H1 (cell line): ENCODE results near the gene PLCB2. TPM values are rescaled to one million over a fixed set of nuclear protein-coding genes. Genes with fewer than 3 reads are reported as not detected.

Experiments
- CHD7 ChIP-seq: fragments of 300-600 bp; sonication (generic); IDR thresholded peaks from 2 replicates; pipeline ENCODE4 v1.7.1; 2012; ENCODE audit warnings: low read length, moderate library complexity, mild to moderate bottlenecking, inconsistent platforms; ENCODE audit not compliant: insufficient replicate concordance
- KDM4A ChIP-seq: IDR thresholded peaks from one replicate; pipeline ENCODE4 v1.7.1; 2012; ENCODE audit warnings: low read depth, mild to moderate bottlenecking, moderate library complexity, low read length, inconsistent platforms; ENCODE audit not compliant: severe bottlenecking
- RNF2 ChIP-seq: fragments of 200-900, 300-1000 bp; sonication (generic); IDR thresholded peaks from 2 replicates; pipeline ENCODE4 v1.7.1; 2016; ENCODE audit warnings: borderline replicate concordance, low read depth, mild to moderate bottlenecking, antibody characterized with exemption, low read length; ENCODE audit not compliant: poor library complexity, severe bottlenecking; ENCODE audit errors: missing control alignments
- SIX5 ChIP-seq: IDR thresholded peaks from 2 replicates; pipeline ENCODE4 v1.6.1; 2011; ENCODE audit warnings: mild to moderate bottlenecking, low read depth, low read length
- SUZ12 ChIP-seq: fragments of 200-600 bp; sonication (generic); IDR thresholded peaks from 2 replicates; pipeline ENCODE4 v1.6.1; 2012; ENCODE audit warnings: mild to moderate bottlenecking, inconsistent platforms, low read length, moderate library complexity, mixed read lengths
- ZNF274 ChIP-seq: IDR thresholded peaks from 2 replicates; pipeline ENCODE4 v1.7.0; 2012; ENCODE audit warnings: low read length, borderline replicate concordance; ENCODE audit errors: extremely low read depth
- polyA plus RNA-seq, 7 experiments: library from polyadenylated mRNA; depleted of rRNA in 3 of 7; stranded (reverse) in 5 of 7; unstranded in 2 of 7; fragments of >200 nt in 5 of 7; fragments of 200-250 nt in 2 of 7; gene quantifications; 1 replicate in 5 of 7; 2 replicates in 1 of 7; 4 replicates in 1 of 7; pipeline versions ENCODE4 v1.2.1 to v1.2.3, GENCODE V29; 2011 to 2013; ENCODE audit warnings: missing spikeins in 2 of 7, mixed read lengths in 2 of 7
- total RNA-seq: library from RNA; stranded (reverse); fragmentation: NEBNext Ultra II Directional; extraction: Animal tissue kit (Norgen Biotek cat#: 25700); gene quantifications from 2 replicates; pipeline ENCODE4 v1.2.1, GENCODE V29; 2021

Gene PLCB2
- total and polyA plus RNA-seq, 2 of the 8 experiments (the other 6 are each of a cell fraction or from before 2014, with no cell fraction given) = 7.2 to 8.4 TPM

- TF ChIP-seq CHD7 (no peak), RNF2 (no peak), SIX5 (no peak), SUZ12 (no peak), KDM4A (no peak), ZNF274 (no peak)
Measured at GRCh38 chr15:40297356-40297755, 10.4 kb downstream of the PLCB2 start (continued).
